A549 (cell line): Measurements from ENCODE around the gene PLS3. TPM values are rescaled to one million over a fixed set of nuclear protein-coding genes. Genes with fewer than 3 reads are reported as not detected.

ENCODE experiments used
- ATAC-seq, 2 experiments: fragments of 200-7000 bp in 1 of 2; fragments of >200 bp in 1 of 2; cut with Nextera tagmentation in 1 of 2; cut with Tn5 transposase in 1 of 2; 3 replicates each; pipeline versions ENCODE4 v1.8.0 to v1.9.1; 2018 to 2020; ENCODE audit warnings: mild to moderate bottlenecking in 1 of 2, moderate library complexity in 1 of 2
- CTCF ChIA-PET: fragments of 300-600 bp; sonication (Branson Sonifier 250); formaldehyde crosslinking; extraction: SDS; loops from one replicate; lab custom pipeline; 2021; ENCODE audit warnings: antibody characterized with exemption, inconsistent platforms; lab: Yijun Ruan, JAX
- POLR2A ChIA-PET: fragments of 350-600 bp; formaldehyde crosslinking; extraction: SDS; loops from one replicate; lab custom pipeline; 2021; ENCODE audit warnings: antibody characterized with exemption, inconsistent platforms; lab: Yijun Ruan, JAX
- DNase-seq, 2 experiments: peaks; one replicate each; pipeline versions ENCODE4 v3.0.0 to v3.0.0-alpha.2; 2011 to 2016; ENCODE audit warnings: low read depth in 1 of 2, low spot score in 1 of 2
- FAIRE-seq: peaks from 2 replicates; lab custom pipeline; 2011; peaks lifted over from hg19 to GRCh38; lab: Jason Lieb, UNC
- H3K27ac ChIP-seq, 2 experiments: fragments of >200 bp; sonication (Bioruptor Twin); formaldehyde crosslinking; 3 replicates each; pipeline ENCODE4 v1.5.1; 2016 to 2017
- H3K4me1 ChIP-seq: fragments of >200 bp; sonication (Bioruptor Twin); formaldehyde crosslinking; 3 replicates; pipeline ENCODE4 v1.6.1; 2016
- H3K4me2 ChIP-seq: fragments of >200 bp; sonication (Bioruptor Twin); formaldehyde crosslinking; 3 replicates; pipeline ENCODE4 v1.6.1; 2016
- H3K4me3 ChIP-seq: fragments of >200 bp; sonication (Bioruptor Twin); formaldehyde crosslinking; 3 replicates; pipeline ENCODE4 v1.5.1; 2016
- H3K9me3 ChIP-seq: fragments of >200 bp; sonication (Bioruptor Twin); formaldehyde crosslinking; 3 replicates; pipeline ENCODE4 v1.6.1; 2016
- CBX8 ChIP-seq: fragments of 200-600 bp; sonication (generic); IDR thresholded peaks from 2 replicates; pipeline ENCODE4 v1.6.1; 2016
- CHD4 ChIP-seq: fragments of 200-600 bp; sonication (generic); IDR thresholded peaks from 2 replicates; pipeline ENCODE4 v1.6.1; 2016; ENCODE audit warnings: antibody characterized with exemption, mild to moderate bottlenecking, borderline replicate concordance
- EHF ChIP-seq: fragments of 250-450 bp; sonication (Bioruptor Pico); IDR thresholded peaks from 2 replicates; pipeline ENCODE4 v1.5.0; 2020; ENCODE audit warnings: mild to moderate bottlenecking
- FOSL2 ChIP-seq, 2 experiments: fragments of 450-650 bp in 1 of 2; fragments of >200 bp in 1 of 2; sonication (Bioruptor Twin) in 1 of 2; formaldehyde crosslinking; IDR thresholded peaks; 2 replicates each; pipeline versions ENCODE4 v1.5.0 to v1.6.1; 2016 to 2020; ENCODE audit warnings: mild to moderate bottlenecking in 1 of 2, moderate library complexity in 1 of 2
- HES2 ChIP-seq: fragments of >200 bp; sonication (Bioruptor Twin); formaldehyde crosslinking; IDR thresholded peaks from 2 replicates; pipeline ENCODE4 v1.6.1; 2016
- HMGXB4 ChIP-seq: fragments of 250-450 bp; sonication (Bioruptor Pico); IDR thresholded peaks from 2 replicates; pipeline ENCODE4 v1.5.0; 2021; ENCODE audit warnings: mild to moderate bottlenecking, moderate library complexity, borderline replicate concordance
- JUN ChIP-seq, 2 experiments: fragments of >200 bp; sonication (Bioruptor Twin); formaldehyde crosslinking; IDR thresholded peaks; 2 replicates in 1 of 2; 3 replicates in 1 of 2; pipeline ENCODE4 v1.6.1; 2016 to 2017
- MAFK ChIP-seq: fragments of 450-650 bp; IDR thresholded peaks from 2 replicates; pipeline ENCODE4 v1.6.1; 2014; ENCODE audit not compliant: partially characterized antibody
- MYC ChIP-seq: IDR thresholded peaks from 2 replicates; pipeline ENCODE4 v1.6.1; 2012; ENCODE audit warnings: mild to moderate bottlenecking, inconsistent platforms, low read length, improper control_type of control experiment, borderline replicate concordance
- NPAS2 ChIP-seq: fragments of 250-450 bp; sonication (Bioruptor Pico); IDR thresholded peaks from 2 replicates; pipeline ENCODE4 v1.8.0; 2022; ENCODE audit warnings: mild to moderate bottlenecking, moderate library complexity, borderline replicate concordance
- NR3C1 ChIP-seq: fragments of >200 bp; sonication (Bioruptor Twin); formaldehyde crosslinking; IDR thresholded peaks from 3 replicates; pipeline ENCODE4 v1.6.1; 2017
- PHF8 ChIP-seq: fragments of 200-600 bp; sonication (generic); IDR thresholded peaks from 2 replicates; pipeline ENCODE4 v1.6.1; 2016; ENCODE audit warnings: low read depth, mild to moderate bottlenecking, antibody characterized with exemption, moderate library complexity, borderline replicate concordance
- RARB ChIP-seq: fragments of 250-450 bp; sonication (Bioruptor Pico); IDR thresholded peaks from 2 replicates; pipeline ENCODE4 v1.8.0; 2021; ENCODE audit warnings: mild to moderate bottlenecking, moderate library complexity
- RFX5 ChIP-seq: fragments of 450-650 bp; IDR thresholded peaks from 2 replicates; pipeline ENCODE4 v1.7.1; 2014; ENCODE audit warnings: antibody characterized with exemption, mild to moderate bottlenecking, moderate library complexity
- RNF2 ChIP-seq: fragments of 200-600 bp; sonication (generic); IDR thresholded peaks from 2 replicates; pipeline ENCODE4 v1.6.1; 2016; ENCODE audit warnings: low read depth, mild to moderate bottlenecking, antibody characterized with exemption, moderate library complexity, borderline replicate concordance
- SMC3 ChIP-seq: fragments of >200 bp; sonication (Bioruptor Twin); formaldehyde crosslinking; IDR thresholded peaks from 3 replicates; pipeline ENCODE4 v1.6.1; 2018; ENCODE audit warnings: inconsistent platforms
- ZSCAN20 ChIP-seq: fragments of 250-450 bp; sonication (Bioruptor Pico); IDR thresholded peaks from 2 replicates; pipeline ENCODE4 v1.8.0; 2022; ENCODE audit warnings: mild to moderate bottlenecking, moderate library complexity
- WGBS: methylation state at CpG from one replicate; pipeline ENCODE4 v1.1.6; 2017; ENCODE audit errors: missing lambda C conversion rate; 5-methylcytosine and 5-hydroxymethylcytosine counted together
- polyA plus RNA-seq, 4 experiments: library from polyadenylated mRNA; depleted of rRNA in 3 of 4; stranded (reverse); fragments of >200 nt; fragmentation: RNase III in 1 of 4; extraction: RNeasy Plus Mini Kit Qiagen cat#74134 plus additional on column Dnase treatment in 1 of 4; gene quantifications; 2 replicates in 3 of 4; 3 replicates in 1 of 4; pipeline ENCODE4 v1.2.3, GENCODE V29; 2011 to 2017
- TF ChIP-seq, protein P1 (sequence below): fragments of 450-650 bp; IDR thresholded peaks from 2 replicates; pipeline ENCODE4 v1.6.1; 2014; ENCODE audit warnings: antibody characterized with exemption

The PLS3 gene
- polyA plus RNA-seq, 2 of the 4 experiments (the other 2 are of a cell fraction): 303 to 437 TPM

DNA sequence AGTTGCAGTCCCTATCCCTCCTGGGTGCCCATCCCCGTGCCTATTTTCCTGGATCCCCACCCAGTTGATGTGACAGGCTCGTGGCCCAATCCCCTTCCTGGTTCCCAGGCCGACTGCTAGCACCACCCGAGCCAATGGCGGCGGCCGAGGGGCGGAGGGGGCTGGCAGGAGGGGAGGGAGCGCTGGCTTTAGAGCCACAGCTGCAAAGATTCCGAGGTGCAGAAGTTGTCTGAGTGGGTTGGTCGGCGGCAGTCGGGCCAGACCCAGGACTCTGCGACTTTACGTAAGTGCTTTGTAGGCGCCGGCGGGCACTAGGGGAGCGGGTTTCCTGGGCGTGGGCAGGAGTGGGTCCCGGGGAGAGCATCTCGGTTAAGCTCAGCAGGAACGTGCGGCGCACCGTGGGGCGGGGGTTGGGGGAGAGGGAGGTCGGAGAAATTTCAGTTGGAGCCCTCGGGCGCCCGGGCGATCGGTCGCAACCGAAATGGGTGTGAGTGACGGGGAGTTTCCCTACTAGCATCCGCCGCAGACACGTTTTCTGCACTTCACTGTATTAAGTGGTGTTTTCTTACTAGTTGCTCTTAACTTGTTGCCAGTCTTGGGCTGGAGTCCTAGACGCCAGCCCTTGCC is at the start of gene PLS3 (continued):
- TF ChIP-seq, protein P1, sequence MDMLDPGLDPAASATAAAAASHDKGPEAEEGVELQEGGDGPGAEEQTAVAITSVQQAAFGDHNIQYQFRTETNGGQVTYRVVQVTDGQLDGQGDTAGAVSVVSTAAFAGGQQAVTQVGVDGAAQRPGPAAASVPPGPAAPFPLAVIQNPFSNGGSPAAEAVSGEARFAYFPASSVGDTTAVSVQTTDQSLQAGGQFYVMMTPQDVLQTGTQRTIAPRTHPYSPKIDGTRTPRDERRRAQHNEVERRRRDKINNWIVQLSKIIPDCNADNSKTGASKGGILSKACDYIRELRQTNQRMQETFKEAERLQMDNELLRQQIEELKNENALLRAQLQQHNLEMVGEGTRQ: no peak
- TF ChIP-seq PHF8: peak; percentile 41; the same call in 1 of the 2 replicates
- no peak for TF ChIP-seq RFX5
- no peak for TF ChIP-seq HMGXB4 (CRISPR knock-in tag)
- no peak for TF ChIP-seq NPAS2 (CRISPR knock-in tag)
- TF ChIP-seq HES2: no peak

GRCh38 chrX:115518113-115518512 is 42.9 kb upstream of the PLS3 start:
- TF ChIP-seq MAFK (peak; percentile 49), CBX8 (no peak)
- no peak for FAIRE-seq
- Histone ChIP-seq H3K9me3 (no peaks in the 10 kb centered on the region), H3K4me3 (no peak overlapping the region), H3K4me1 (no peaks in the 10 kb centered on the region), H3K27ac (no peak overlapping the region), H3K4me2 (no peak overlapping the region)
- CTCF ChIA-PET: no interaction called here
- no peak for DNase-seq
- 56% methylated on average over 2 of the region's 2 CpGs for WGBS
- ATAC-seq: no peak
- POLR2A ChIA-PET: no interaction called here

DNA sequence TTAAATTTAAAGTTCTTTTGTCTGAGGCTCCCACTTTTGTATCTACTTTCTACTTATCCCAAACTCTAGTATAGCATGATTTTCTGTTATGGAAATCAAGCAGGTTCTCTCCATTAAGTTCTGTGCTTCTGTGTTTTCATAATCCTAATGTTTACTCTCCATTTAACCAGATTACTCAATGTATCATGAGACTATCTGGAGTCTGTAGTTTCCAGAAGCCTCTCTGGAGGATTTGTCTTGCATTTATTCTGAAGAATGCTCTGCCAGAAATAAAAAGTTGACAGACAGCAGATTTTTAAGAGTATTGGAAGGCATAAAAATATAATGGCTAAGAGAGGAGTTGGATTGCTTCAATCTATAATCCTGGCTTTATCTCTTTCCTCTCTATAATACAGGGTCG is 39.2 kb upstream of the PLS3 start:
- Histone ChIP-seq H3K4me1 (no peaks in the 10 kb centered on the region), H3K4me2 (no peak overlapping the region), H3K9me3 (no peaks in the 10 kb centered on the region), H3K27ac (no peak overlapping the region), H3K4me3 (no peak overlapping the region)
- ATAC-seq: no peak
- ChIA-PET POLR2A (no interaction called here), CTCF (no interaction called here)
- DNase-seq: no peak
- FAIRE-seq: peak; percentile 7
- WGBS: 42% methylated on average over 1 of the region's 1 CpG
- no peak for TF ChIP-seq EHF
- TF ChIP-seq RNF2: no peak
- TF ChIP-seq JUN (IDR thresholded peaks at IDR 0.05): no peak
- TF ChIP-seq NR3C1: no peak
- TF ChIP-seq RARB: no peak
- TF ChIP-seq HMGXB4 (CRISPR knock-in tag): no peak
- no peak for TF ChIP-seq MYC
- TF ChIP-seq CHD4: no peak
- TF ChIP-seq SMC3: no peak
- no peak for TF ChIP-seq ZSCAN20
- TF ChIP-seq FOSL2 (IDR thresholded peaks at IDR 0.05): no peak
- TF ChIP-seq FOSL2 (CRISPR knock-in tag; IDR thresholded peaks at IDR 0.05): no peak
